Colonic mucosa (tissue), 4 donors: ENCODE results near the gene CYP27B1. TPM values are rescaled to one million over a fixed set of nuclear protein-coding genes. Genes with fewer than 3 reads are reported as not detected.
A peak's percentile ranks its signal among the peaks of the same experiment; 100 is the strongest.

ENCODE experiments used
- DNase-seq: peaks from one replicate; pipeline ENCODE4 v3.0.0-alpha.2; 2020
- H3K27ac ChIP-seq: fragments of 200-600 bp; one replicate; pipeline ENCODE4 v1.8.0; 2021
- H3K27me3 ChIP-seq: fragments of 200-600 bp; one replicate; pipeline ENCODE4 v1.8.0; 2021
- H3K36me3 ChIP-seq: fragments of 200-600 bp; one replicate; pipeline ENCODE4 v1.8.0; 2021
- H3K4me1 ChIP-seq: fragments of 200-600 bp; one replicate; pipeline ENCODE4 v1.8.0; 2021; ENCODE audit warnings: mild to moderate bottlenecking
- H3K4me3 ChIP-seq: fragments of 200-600 bp; one replicate; pipeline ENCODE4 v1.8.0; 2021
- H3K9ac ChIP-seq, 2 donors: one replicate each; pipeline ENCODE4 v1.7.0; 2013; ENCODE audit warnings: control low read depth in 2 of 2, low read depth in 2 of 2, low read length in 2 of 2
- H3K9me3 ChIP-seq: fragments of 200-600 bp; one replicate; pipeline ENCODE4 v1.8.0; 2021
- intact Hi-C: fragments of 100-400 bp; cut with DNase I; formaldehyde crosslinking; loops from one replicate; pipeline ENCODE4 v1.14.1; 2022
- total RNA-seq, 2 donors: library from RNA; stranded (reverse); fragmentation: NEBNext Ultra II Directional in 1 of 2; extraction: Animal tissue kit (Norgen Biotek cat#: 25700) in 1 of 2; gene quantifications; one replicate each; pipeline ENCODE4 v1.2.1, GENCODE V29; 2021
- TF ChIP-seq, protein P1 (sequence below): fragments of 200-600 bp; IDR thresholded peaks from one replicate; pipeline ENCODE4 v1.8.0; 2022; ENCODE audit warnings: antibody characterized with exemption, mild to moderate bottlenecking
- donor health status: healthy.
- donor health status: DM: no; HTN: no; CAD: no.
- donor health status: DM: no; HTN: no; CAD: no.

CYP27B1 gene
- total RNA-seq, 2 donors from 2014 or later: 0.80 to 1.6 TPM

DNA sequence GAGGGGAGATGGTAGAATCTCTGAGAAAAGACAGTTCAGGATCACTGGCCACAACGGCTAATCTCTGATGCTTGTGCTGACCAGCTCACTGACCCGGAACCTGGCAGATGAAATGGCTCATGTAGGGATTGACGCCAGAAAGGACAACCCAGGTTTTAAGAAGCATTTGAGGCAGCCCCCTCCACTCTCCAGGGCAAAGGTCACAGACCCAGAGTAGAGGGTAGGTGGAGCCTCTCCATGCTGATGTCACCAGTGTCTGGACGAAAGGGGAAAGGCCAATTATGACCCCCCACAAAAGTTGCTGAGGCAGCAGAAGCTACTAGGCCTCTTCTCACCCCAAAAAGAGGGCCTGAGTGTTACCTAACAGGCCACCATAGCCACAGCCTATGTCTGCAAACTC, 3.9 kb upstream of the CYP27B1 start:
- Histone ChIP-seq H3K9ac (no peak overlapping the region), H3K4me3 (no peak overlapping the region), H3K9me3 (no peaks in the 10 kb centered on the region), H3K27me3 (peaks cover 13% of the 10 kb centered on the region), H3K36me3 (no peaks in the 10 kb centered on the region), H3K27ac (no peak overlapping the region), H3K4me1 (peaks cover 8% of the 10 kb centered on the region)
- intact Hi-C loops: no loop called here
- no peak for DNase-seq
- TF ChIP-seq, protein P1, sequence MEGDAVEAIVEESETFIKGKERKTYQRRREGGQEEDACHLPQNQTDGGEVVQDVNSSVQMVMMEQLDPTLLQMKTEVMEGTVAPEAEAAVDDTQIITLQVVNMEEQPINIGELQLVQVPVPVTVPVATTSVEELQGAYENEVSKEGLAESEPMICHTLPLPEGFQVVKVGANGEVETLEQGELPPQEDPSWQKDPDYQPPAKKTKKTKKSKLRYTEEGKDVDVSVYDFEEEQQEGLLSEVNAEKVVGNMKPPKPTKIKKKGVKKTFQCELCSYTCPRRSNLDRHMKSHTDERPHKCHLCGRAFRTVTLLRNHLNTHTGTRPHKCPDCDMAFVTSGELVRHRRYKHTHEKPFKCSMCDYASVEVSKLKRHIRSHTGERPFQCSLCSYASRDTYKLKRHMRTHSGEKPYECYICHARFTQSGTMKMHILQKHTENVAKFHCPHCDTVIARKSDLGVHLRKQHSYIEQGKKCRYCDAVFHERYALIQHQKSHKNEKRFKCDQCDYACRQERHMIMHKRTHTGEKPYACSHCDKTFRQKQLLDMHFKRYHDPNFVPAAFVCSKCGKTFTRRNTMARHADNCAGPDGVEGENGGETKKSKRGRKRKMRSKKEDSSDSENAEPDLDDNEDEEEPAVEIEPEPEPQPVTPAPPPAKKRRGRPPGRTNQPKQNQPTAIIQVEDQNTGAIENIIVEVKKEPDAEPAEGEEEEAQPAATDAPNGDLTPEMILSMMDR: no peak

DNA sequence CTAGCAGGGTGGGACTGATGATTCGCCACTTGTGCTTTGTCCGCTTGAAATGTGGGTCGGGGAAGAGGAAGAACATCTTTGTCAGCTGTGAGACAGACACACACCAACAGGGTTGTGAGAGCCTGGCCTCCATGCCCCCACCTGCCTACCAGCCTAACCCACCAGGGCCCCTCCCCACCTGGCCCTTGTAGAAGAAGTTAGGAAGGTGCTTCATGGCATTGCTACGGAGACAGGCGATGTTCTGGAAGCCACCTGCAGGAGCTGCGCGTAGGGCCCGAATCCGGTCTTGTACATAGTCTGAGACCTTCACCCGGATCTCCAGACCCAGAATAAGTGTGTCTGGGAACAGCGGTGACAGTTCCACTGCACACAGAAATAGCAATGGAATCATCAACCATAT, 2.7 kb upstream of the CYP27B1 start:
- Histone ChIP-seq H3K36me3 (no peaks in the 10 kb centered on the region), H3K4me3 (no peak overlapping the region), H3K9me3 (no peaks in the 10 kb centered on the region), H3K27me3 (peaks cover 25% of the 10 kb centered on the region), H3K27ac (no peak overlapping the region), H3K4me1 (peaks cover 12% of the 10 kb centered on the region), H3K9ac (no peak overlapping the region)
- no peak for DNase-seq
- TF ChIP-seq, protein P1: no peak
- intact Hi-C loops: no loop called here

DNA sequence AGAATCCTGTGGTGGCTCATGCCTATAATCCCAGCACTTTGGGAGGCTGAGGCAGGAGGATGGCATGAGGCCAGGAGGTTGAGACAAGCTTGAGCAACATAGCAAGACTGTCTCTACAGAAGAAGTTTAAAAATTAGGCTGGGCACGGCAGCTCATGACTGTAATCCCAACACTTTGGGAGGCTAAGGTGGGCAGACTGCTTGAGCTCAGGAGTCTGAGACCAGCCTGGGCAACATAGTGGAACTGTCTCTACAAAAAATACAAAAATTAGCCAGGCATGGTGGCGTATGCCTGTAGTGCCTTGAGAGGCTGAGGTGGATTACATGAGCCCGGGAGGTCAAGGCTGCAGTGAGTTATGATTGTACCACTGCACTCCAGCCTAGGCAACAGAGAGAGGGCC, 998 bp upstream of the CYP27B1 start:
- Histone ChIP-seq H3K9ac (no peak overlapping the region), H3K27me3 (peaks cover 25% of the 10 kb centered on the region), H3K27ac (no peak overlapping the region), H3K4me3 (no peak overlapping the region), H3K36me3 (no peaks in the 10 kb centered on the region), H3K4me1 (peaks cover 12% of the 10 kb centered on the region), H3K9me3 (no peaks in the 10 kb centered on the region)
- DNase-seq: no peak
- intact Hi-C loops: no loop called here
- TF ChIP-seq, protein P1: no peak

DNA sequence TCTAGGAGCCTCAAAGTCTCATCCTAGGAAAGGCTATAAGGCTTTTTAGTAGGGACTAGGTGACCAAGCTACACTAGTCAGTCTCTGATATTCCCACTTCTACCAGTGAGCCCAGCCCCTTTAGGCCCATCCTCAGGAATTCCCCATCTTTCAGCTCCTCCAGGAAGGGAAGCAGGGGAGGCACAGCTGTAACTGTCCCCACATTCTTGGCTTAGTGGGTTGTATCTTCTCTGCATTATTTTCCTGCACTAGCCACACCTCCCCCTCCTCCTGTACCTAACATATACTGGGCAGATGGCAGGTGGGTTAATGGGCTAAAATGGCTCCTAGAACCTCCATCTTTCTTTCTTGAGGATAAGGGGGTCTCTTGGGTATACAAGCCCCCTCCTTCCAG, 424 bp upstream of the CYP27B1 start:
- intact Hi-C loops: no loop called here
- H3K36me3 ChIP-seq: no peaks in the 10 kb centered on the region
- H3K4me3 ChIP-seq: no peak overlapping the region
- no peaks in the 10 kb centered on the region for H3K9me3 ChIP-seq
- H3K9ac ChIP-seq: peak overlapping the region in 1 of 2 donors; percentile 8
- H3K27ac ChIP-seq: no peak overlapping the region
- H3K4me1 ChIP-seq: peaks cover 12% of the 10 kb centered on the region
- no peak for DNase-seq
- TF ChIP-seq, protein P1: no peak
- peaks cover 25% of the 10 kb centered on the region for H3K27me3 ChIP-seq

DNA sequence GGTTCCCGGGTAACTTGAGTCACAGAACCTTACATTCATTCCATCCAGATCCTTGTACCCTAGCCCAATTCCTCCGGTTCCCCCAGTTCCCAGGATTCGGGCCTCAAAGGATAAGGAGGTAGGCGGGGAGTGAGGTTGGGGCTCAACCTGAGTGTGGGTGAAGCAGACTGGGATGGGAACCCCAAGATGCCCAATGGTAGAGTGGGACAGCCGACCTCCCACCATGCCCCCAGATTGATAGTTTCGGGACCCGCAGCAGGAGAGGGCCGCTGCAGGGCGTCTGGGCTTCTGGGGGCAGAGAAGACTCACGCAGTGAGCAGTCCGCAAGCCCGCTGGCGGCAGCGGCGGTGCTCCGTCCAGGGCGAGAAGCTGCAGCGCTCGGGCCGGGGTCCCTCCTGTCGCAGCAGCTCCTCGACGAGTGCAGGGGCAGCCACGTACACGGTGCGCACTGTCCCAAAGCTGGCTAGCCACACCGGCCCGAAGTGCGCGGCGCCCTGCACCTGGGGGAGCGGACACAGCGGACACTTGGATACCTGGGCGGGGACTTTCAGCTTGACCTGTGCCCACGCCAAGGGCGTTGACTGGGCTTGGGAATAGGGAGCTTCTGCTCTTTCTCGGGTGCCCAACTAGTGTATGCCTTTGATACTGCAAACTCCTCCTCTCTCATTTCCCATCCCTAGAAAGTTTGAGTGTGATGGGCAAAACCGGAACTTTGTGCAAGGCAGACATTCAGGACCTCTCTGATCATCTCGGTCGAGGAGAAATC, 997 bp downstream of the CYP27B1 start:
- peak overlapping the region in 1 of 2 donors; percentile 57 for H3K9ac ChIP-seq
- intact Hi-C loops: no loop called here

More for the DNA sequence above, 997 bp downstream of the CYP27B1 start:
- TF ChIP-seq, protein P1: no peak
- Histone ChIP-seq H3K27ac (no peak overlapping the region), H3K36me3 (no peaks in the 10 kb centered on the region), H3K9me3 (no peaks in the 10 kb centered on the region), H3K4me1 (peaks cover 8% of the 10 kb centered on the region), H3K4me3 (peak overlapping the region; percentile 47), H3K27me3 (peaks cover 25% of the 10 kb centered on the region)
- DNase-seq: no peak
